NCI-H2107 (cell line): ENCODE data around the gene SEMA6C.
"Not testable (repeated sequence)": the region's sequence is repeated elsewhere in the genome, so short reads cannot be mapped to it uniquely, and the experiment has no call there.

Source experiments
- DNase-seq: peaks from one replicate; lab custom pipeline; 2025; lab: John Stamatoyannopoulos, UW

Gene SEMA6C, protein sequence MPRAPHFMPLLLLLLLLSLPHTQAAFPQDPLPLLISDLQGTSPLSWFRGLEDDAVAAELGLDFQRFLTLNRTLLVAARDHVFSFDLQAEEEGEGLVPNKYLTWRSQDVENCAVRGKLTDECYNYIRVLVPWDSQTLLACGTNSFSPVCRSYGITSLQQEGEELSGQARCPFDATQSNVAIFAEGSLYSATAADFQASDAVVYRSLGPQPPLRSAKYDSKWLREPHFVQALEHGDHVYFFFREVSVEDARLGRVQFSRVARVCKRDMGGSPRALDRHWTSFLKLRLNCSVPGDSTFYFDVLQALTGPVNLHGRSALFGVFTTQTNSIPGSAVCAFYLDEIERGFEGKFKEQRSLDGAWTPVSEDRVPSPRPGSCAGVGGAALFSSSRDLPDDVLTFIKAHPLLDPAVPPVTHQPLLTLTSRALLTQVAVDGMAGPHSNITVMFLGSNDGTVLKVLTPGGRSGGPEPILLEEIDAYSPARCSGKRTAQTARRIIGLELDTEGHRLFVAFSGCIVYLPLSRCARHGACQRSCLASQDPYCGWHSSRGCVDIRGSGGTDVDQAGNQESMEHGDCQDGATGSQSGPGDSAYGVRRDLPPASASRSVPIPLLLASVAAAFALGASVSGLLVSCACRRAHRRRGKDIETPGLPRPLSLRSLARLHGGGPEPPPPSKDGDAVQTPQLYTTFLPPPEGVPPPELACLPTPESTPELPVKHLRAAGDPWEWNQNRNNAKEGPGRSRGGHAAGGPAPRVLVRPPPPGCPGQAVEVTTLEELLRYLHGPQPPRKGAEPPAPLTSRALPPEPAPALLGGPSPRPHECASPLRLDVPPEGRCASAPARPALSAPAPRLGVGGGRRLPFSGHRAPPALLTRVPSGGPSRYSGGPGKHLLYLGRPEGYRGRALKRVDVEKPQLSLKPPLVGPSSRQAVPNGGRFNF

DNA sequence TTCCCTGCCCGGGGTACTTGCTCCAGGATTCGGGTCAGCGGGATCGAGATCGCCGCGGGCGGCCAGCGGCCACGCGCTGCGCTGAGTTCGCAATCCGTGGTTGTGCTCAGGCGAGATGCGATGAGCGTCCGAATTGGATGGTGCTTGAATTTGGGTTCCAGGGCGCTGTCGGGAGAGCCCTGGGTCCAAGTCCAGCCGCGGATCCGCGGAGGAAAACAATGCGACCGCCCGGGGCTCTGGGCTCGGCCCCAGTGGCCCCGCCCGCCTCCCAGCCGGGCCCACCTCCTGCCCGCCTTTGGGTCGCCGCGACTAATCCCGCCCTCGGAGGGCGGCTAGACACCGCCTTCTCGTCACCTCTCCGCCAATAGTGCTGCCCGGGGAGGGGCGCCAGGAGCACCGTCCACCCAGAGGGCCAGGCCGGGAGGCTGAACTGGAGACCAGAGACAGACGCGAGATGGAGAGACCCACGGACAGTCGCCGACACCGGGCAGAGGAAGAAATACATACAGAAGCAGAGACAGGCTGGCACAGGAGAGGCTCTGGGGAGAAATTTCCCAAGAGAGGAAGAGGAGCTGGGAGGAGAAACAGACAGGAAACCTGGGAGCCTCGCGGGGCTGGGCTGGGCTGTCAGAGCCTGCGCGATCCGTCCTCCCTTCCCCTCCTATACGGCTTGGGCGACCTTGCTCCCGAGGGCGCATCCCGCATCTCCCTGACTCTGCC, at the start of gene SEMA6C:
TSS of gene SEMA6C (minus strand) at position 220 of the 720 bp plus-strand sequence. CDS start 4,010 bp downstream, outside the sequence.
- peak; percentile 82 for DNase-seq

GRCh38 chr1:151194894-151195594, 48.6 kb upstream of the SEMA6C start:
- DNase-seq = not testable (repeated sequence)

GRCh38 chr1:151193856-151194255, 47.4 kb upstream of the SEMA6C start:
- no peak for DNase-seq

GRCh38 chr1:151193304-151193703, 46.9 kb upstream of the SEMA6C start:
- DNase-seq = no peak

GRCh38 chr1:151192047-151192446, 45.6 kb upstream of the SEMA6C start:
- DNase-seq = no peak

DNA sequence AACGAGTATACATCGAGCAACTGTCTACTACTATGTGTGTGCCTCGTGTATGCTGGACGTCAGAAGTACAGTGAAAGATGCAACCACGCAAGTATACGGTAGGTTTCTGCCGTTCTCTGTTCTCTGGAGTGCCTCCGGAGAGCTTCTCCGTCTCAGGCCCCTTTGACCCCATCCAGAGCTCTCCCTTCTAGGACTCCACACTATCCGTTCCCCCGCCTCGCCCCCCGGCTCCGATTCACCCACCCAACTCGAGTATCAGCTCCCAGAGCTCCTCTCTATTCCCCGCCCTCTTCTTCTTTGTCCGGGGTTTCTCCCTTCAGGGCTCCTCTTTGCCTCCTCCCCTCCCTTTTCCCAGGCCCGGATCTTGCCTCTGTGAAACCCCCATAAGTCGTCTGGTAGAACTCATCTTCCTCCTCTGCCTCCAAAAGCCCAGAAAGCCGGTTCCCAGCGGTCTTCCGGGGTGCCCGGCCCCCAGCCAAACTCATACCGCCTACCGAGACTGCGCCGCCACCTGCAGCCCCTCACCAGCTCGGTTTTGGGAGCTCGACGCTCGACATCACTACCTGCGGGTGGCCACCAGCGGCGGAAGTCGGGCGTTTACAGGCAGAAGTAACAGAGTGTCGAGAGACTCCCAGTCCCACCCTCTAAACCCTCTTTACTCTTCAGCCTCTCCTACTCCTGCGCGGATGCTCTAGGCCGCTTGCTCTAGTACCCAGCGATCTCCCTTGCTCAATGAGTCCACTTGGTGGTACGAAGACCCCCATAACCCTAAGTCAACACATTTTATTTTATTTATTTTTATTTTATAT, 43.4 kb upstream of the SEMA6C start, which contains the start of gene VPS72:
TSS of gene VPS72 (minus strand) at position 561 of the 809 bp plus-strand sequence. CDS start at position 485, 76 bp downstream.
- DNase-seq = peak; percentile 84

DNA sequence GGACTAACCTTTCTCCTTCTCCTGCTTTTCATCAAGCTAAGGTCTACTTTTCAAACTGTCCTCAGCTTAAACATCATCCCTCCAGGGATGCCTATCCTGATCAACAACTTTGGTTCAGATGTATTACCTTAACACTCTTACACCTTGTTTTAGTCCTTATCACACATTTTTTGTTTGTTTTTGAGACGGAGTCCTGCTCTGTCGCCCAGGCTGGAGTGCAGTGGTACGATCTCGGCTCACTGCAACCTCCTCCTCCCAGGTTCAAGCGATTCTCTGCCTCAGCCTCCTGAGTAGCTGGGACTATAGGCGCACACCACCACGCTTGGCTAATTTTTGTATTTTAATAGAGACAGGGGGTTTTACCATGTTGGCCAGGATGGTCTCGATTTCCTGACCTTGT, 42.2 kb upstream of the SEMA6C start:
- not testable (repeated sequence) for DNase-seq

DNA sequence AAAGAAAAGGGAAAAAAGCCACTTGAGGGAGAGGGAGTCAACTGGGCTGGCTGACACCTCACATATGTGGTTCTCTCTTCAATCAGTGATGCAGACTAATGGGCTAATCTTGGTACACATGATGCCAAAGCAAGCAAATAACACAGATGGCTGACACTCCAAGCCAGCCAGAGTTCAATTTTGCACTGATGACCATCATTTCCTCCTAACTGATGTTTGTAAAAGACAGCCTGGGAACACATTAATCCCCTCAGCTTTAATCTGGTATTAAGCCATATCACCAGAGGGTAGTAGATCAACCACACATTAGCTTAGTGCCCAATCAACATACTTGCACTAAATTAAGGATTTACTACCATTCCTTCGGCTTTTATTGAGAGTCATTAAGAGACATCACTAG, 40.8 kb upstream of the SEMA6C start:
- DNase-seq = no peak

- DNase-seq = no peak
These were observed 37.8 kb upstream of the SEMA6C start for GRCh38 chr1:151184211-151184610.

- DNase-seq = no peak
These were observed 30.1 kb upstream of the SEMA6C start for GRCh38 chr1:151176514-151177045.

GRCh38 chr1:151175863-151176262, 29.4 kb upstream of the SEMA6C start, which contains the start of gene TMOD4:
Gene TMOD4, minus strand, starts transcription at chr1:151175981. Its CDS starts 1,106 bp downstream, at chr1:151174875.
- no peak for DNase-seq

DNA sequence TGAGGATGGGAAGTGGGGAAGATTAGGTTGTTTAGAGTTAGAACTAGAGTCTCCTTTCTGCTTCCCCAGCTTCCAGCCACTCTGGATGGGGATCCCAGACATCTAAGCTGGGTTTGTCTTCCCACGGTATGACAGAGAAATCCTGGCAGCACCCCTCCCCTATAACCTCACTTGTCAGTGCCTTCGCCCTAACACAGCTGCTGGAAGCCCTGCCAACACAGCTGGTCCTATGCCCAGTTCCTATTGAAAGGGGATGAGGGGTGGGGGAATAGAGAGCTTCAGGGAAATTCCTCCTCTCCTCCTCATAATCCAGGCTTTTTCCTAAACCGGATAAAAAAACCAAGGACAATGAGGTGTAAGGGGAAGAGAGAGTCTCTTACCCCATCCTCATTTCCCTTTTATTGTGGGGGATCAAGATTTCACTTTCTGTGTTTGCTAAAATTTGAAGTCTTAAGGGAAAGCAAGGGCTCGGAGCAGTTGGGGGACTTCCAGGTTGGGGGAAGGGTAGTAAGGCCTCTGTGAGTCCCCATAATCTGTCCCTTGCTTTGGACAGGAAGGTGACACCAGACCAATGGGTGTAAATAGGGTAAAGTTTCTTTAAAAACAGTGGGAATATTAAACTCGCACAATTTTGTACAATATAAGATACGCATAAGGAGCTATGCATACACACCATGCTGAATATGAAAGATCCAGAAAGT, 28.8 kb upstream of the SEMA6C start:
- no peak for DNase-seq

GRCh38 chr1:151171190-151171589, 24.8 kb upstream of the SEMA6C start:
- DNase-seq = no peak

- no peak for DNase-seq
These were observed 20.7 kb upstream of the SEMA6C start for GRCh38 chr1:151167116-151167515.

GRCh38 chr1:151166505-151166956, 20.1 kb upstream of the SEMA6C start:
- no peak for DNase-seq

- peak; percentile 97 for DNase-seq
These were observed 19.5 kb upstream of the SEMA6C start, which contains the start of the genes LYSMD1 and SCNM1 for GRCh38 chr1:151165738-151166504. Gene LYSMD1, minus strand, starts transcription at chr1:151165902. Its CDS starts 644 bp downstream, at chr1:151165258. Gene SCNM1, plus strand, starts transcription at chr1:151166144. Its CDS starts 9 bp downstream, at chr1:151166153.

- peak; percentile 38 for DNase-seq
These were observed 18.9 kb upstream of the SEMA6C start for GRCh38 chr1:151165281-151165737.

- DNase-seq = no peak
These were observed 18.4 kb upstream of the SEMA6C start for GRCh38 chr1:151164732-151165280.
